IMR-90 (cell line): ENCODE data around the gene ORC1. TPM values are rescaled to one million over a fixed set of nuclear protein-coding genes. Genes with fewer than 3 reads are reported as not detected.

ENCODE experiments used
- ATAC-seq: fragments of 200-7000 bp; cut with Tn5 transposase; 2 replicates; pipeline ENCODE4 v1.9.1; 2020; ENCODE audit warnings: low read depth, mild to moderate bottlenecking, moderate library complexity
- BruUV-seq: library from RNA; stranded (reverse); fragments of 400-500 nt; replicated peaks from 2 replicates; lab custom pipeline; 2021; lab: Mats Ljungman, UMichigan
- CTCF ChIA-PET: fragments of 300-600 bp; formaldehyde crosslinking; extraction: SDS; loops from one replicate; lab custom pipeline; 2021; ENCODE audit warnings: antibody characterized with exemption; lab: Yijun Ruan, JAX
- POLR2A ChIA-PET: fragments of 300-600 bp; sonication (Branson Sonifier 250); formaldehyde crosslinking; loops from one replicate; lab custom pipeline; 2022; ENCODE audit warnings: antibody characterized with exemption; ENCODE audit not compliant: unreplicated experiment; lab: Charles Lee
- DNase-seq: peaks from one replicate; pipeline ENCODE4 v3.0.0; 2013
- H2AFZ ChIP-seq: replicated peaks from 2 replicates; pipeline ENCODE3; 2013; ENCODE audit warnings: low read length, mild to moderate bottlenecking; ENCODE audit not compliant: poor library complexity
- H2AK5ac ChIP-seq: 2 replicates; pipeline ENCODE4 v1.6.1; 2013; ENCODE audit warnings: low read depth, low read length, inconsistent platforms
- H2AK9ac ChIP-seq: replicated peaks from 2 replicates; pipeline ENCODE3; 2013; ENCODE audit warnings: mild to moderate bottlenecking, low read depth, low read length, moderate library complexity; ENCODE audit not compliant: poor library complexity
- H2BK120ac ChIP-seq: 2 replicates; pipeline ENCODE4 v1.6.1; 2013; ENCODE audit warnings: low read depth, low read length, inconsistent platforms
- H2BK15ac ChIP-seq: 3 replicates; pipeline ENCODE4 v1.6.1; 2013; ENCODE audit warnings: low read depth, low read length, inconsistent platforms
- H2BK20ac ChIP-seq: 2 replicates; pipeline ENCODE4 v1.6.1; 2013; ENCODE audit warnings: low read depth, mild to moderate bottlenecking, inconsistent platforms, low read length, moderate library complexity
- H2BK5ac ChIP-seq: 2 replicates; pipeline ENCODE4 v1.6.1; 2013; ENCODE audit warnings: mild to moderate bottlenecking, low read depth, low read length, inconsistent platforms; ENCODE audit not compliant: poor library complexity, severe bottlenecking
- H3K14ac ChIP-seq: replicated peaks from 2 replicates; pipeline ENCODE4 v1.6.1; 2013; ENCODE audit warnings: low read depth, low read length, inconsistent platforms
- H3K18ac ChIP-seq: 2 replicates; pipeline ENCODE4 v1.6.1; 2013; ENCODE audit warnings: low read depth, low read length, control low read depth
- H3K23ac ChIP-seq: 2 replicates; pipeline ENCODE4 v1.6.1; 2013; ENCODE audit warnings: low read depth, low read length, inconsistent platforms
- H3K27ac ChIP-seq: 2 replicates; pipeline ENCODE4 v1.5.1; 2013; ENCODE audit warnings: mild to moderate bottlenecking, control low read depth, low read length; ENCODE audit not compliant: insufficient read depth
- H3K27me3 ChIP-seq: 2 replicates; pipeline ENCODE4 v1.6.1; 2013; ENCODE audit warnings: low read length; ENCODE audit not compliant: control insufficient read depth, insufficient read depth
- H3K36me3 ChIP-seq: 2 replicates; pipeline ENCODE4 v1.6.1; 2013; ENCODE audit warnings: low read length, mixed read lengths; ENCODE audit not compliant: control insufficient read depth, insufficient read depth
- H3K4ac ChIP-seq: 2 replicates; pipeline ENCODE4 v1.6.1; 2013; ENCODE audit warnings: low read depth, low read length, inconsistent platforms
- H3K4me1 ChIP-seq: 2 replicates; pipeline ENCODE4 v1.6.1; 2013; ENCODE audit warnings: low read length, mixed read lengths; ENCODE audit not compliant: control insufficient read depth, insufficient read depth
- H3K4me2 ChIP-seq: 2 replicates; pipeline ENCODE4 v1.6.1; 2013; ENCODE audit warnings: low read depth, mild to moderate bottlenecking, control low read depth, low read length, moderate library complexity
- H3K4me3 ChIP-seq: 2 replicates; pipeline ENCODE4 v1.5.1; 2013; ENCODE audit warnings: low read depth, mild to moderate bottlenecking, control low read depth, low read length, moderate library complexity; ENCODE audit not compliant: insufficient read depth
- H3K56ac ChIP-seq: 2 replicates; pipeline ENCODE4 v1.6.1; 2013; ENCODE audit warnings: low read length, inconsistent platforms; ENCODE audit not compliant: insufficient read depth; ENCODE audit errors: extremely low read depth
- H3K79me1 ChIP-seq, 2 experiments: 2 replicates each; pipeline ENCODE4 v1.6.1; 2013; ENCODE audit warnings: low read length in 2 of 2, inconsistent platforms in 1 of 2, low read depth in 1 of 2
- H3K9ac ChIP-seq: 2 replicates; pipeline ENCODE4 v1.6.1; 2013; ENCODE audit warnings: low read depth, low read length, control low read depth
- H3K9me1 ChIP-seq: 2 replicates; pipeline ENCODE4 v1.6.1; 2013; ENCODE audit warnings: low read length, inconsistent platforms; ENCODE audit not compliant: insufficient read depth
- H3K9me3 ChIP-seq: 2 replicates; pipeline ENCODE4 v1.6.1; 2013; ENCODE audit warnings: low read length; ENCODE audit not compliant: control insufficient read depth, insufficient read depth
- H4K20me1 ChIP-seq: 2 replicates; pipeline ENCODE4 v1.6.1; 2013; ENCODE audit warnings: low read length, inconsistent platforms; ENCODE audit not compliant: insufficient read depth
- H4K5ac ChIP-seq: 2 replicates; pipeline ENCODE4 v1.6.1; 2013; ENCODE audit warnings: mild to moderate bottlenecking, low read depth, low read length, control low read depth
- H4K8ac ChIP-seq, 2 experiments: 2 replicates each; pipeline ENCODE4 v1.6.1; 2013; ENCODE audit warnings: low read depth in 2 of 2, low read length in 2 of 2, control low read depth in 1 of 2, inconsistent platforms in 1 of 2
- H4K91ac ChIP-seq: 2 replicates; pipeline ENCODE4 v1.6.1; 2013; ENCODE audit warnings: low read depth, low read length, inconsistent platforms; ENCODE audit not compliant: insufficient read depth
- BHLHE40 ChIP-seq: fragments of 150-350 bp; IDR thresholded peaks from 2 replicates; pipeline ENCODE4 v1.6.1; 2016; ENCODE audit warnings: mild to moderate bottlenecking, low read depth, low read length
- CEBPB ChIP-seq: IDR thresholded peaks from 2 replicates; pipeline ENCODE4 v1.6.1; 2012; ENCODE audit warnings: low read depth, low read length, improper control_type of control experiment
- CHD1 ChIP-seq: IDR thresholded peaks from 2 replicates; pipeline ENCODE4 v1.6.1; 2012; ENCODE audit warnings: low read depth, low read length, improper control_type of control experiment
- ELK1 ChIP-seq: fragments of 150-350 bp; IDR thresholded peaks from 2 replicates; pipeline ENCODE4 v1.6.1; 2016; ENCODE audit warnings: low read depth, mild to moderate bottlenecking, low read length, moderate library complexity, borderline replicate concordance
- FOS ChIP-seq: fragments of 150-350 bp; IDR thresholded peaks from 2 replicates; pipeline ENCODE4 v1.6.1; 2016; ENCODE audit warnings: low read depth, low read length
- MAFK ChIP-seq: IDR thresholded peaks from 2 replicates; pipeline ENCODE4 v1.6.1; 2012; ENCODE audit warnings: low read depth, low read length, improper control_type of control experiment
- MAZ ChIP-seq: IDR thresholded peaks from 2 replicates; pipeline ENCODE4 v1.6.1; 2012; ENCODE audit warnings: low read depth, mild to moderate bottlenecking, low read length, improper control_type of control experiment, moderate library complexity, borderline replicate concordance
- MXI1 ChIP-seq: IDR thresholded peaks from 2 replicates; pipeline ENCODE4 v1.6.1; 2012; ENCODE audit warnings: low read depth, mild to moderate bottlenecking, low read length, moderate library complexity, borderline replicate concordance
- NFE2L2 ChIP-seq: fragments of 150-350 bp; IDR thresholded peaks from 2 replicates; pipeline ENCODE4 v1.6.1; 2016; ENCODE audit warnings: low read depth, mild to moderate bottlenecking, low read length
- POLR2A ChIP-seq: IDR thresholded peaks from 2 replicates; pipeline ENCODE4 v1.6.1; 2012; ENCODE audit warnings: mild to moderate bottlenecking, low read depth, low read length
- RAD21 ChIP-seq: IDR thresholded peaks from 2 replicates; pipeline ENCODE4 v1.6.1; 2012; ENCODE audit warnings: low read length, improper control_type of control experiment
- RCOR1 ChIP-seq: IDR thresholded peaks from 2 replicates; pipeline ENCODE4 v1.6.1; 2012; ENCODE audit warnings: mild to moderate bottlenecking, low read length, improper control_type of control experiment; ENCODE audit not compliant: insufficient replicate concordance
- RFX5 ChIP-seq: IDR thresholded peaks from 2 replicates; pipeline ENCODE4 v1.8.0; 2012; ENCODE audit warnings: low read depth, mild to moderate bottlenecking, low read length, moderate library complexity
- SMC3 ChIP-seq: fragments of 150-350 bp; IDR thresholded peaks from 2 replicates; pipeline ENCODE4 v1.6.1; 2016; ENCODE audit warnings: low read depth, mild to moderate bottlenecking, antibody characterized with exemption, low read length, moderate library complexity
- USF2 ChIP-seq: fragments of 150-350 bp; IDR thresholded peaks from 2 replicates; pipeline ENCODE4 v1.6.1; 2017; ENCODE audit warnings: mild to moderate bottlenecking, antibody characterized with exemption, low read length, low read depth
- WGBS, 2 experiments: methylation state at CpG; one replicate each; pipeline versions ENCODE4 v1.1.5 to v1.1.7; 2013; ENCODE audit warnings: missing lambda C conversion rate in 2 of 2; ENCODE audit not compliant: insufficient read length in 1 of 2; ENCODE audit errors: extremely low coverage in 2 of 2; 5-methylcytosine and 5-hydroxymethylcytosine counted together
- dilution Hi-C: fragments of 300-500 bp; cut with HindIII; formaldehyde crosslinking; loops from one replicate; pipeline ENCODE4 v1.14.3; 2018; ENCODE audit warnings: low sequenced_read_pairs; ENCODE audit not compliant: unreplicated experiment
- in situ Hi-C: fragments of 300-500 bp; cut with MboI; formaldehyde crosslinking; loops from 3 replicates; pipeline ENCODE4 v1.14.3; 2019; ENCODE audit warnings: low sequenced_read_pairs, inconsistent platforms, mixed read lengths
- intact Hi-C: fragments of 100-400 bp; cut with micrococcal nuclease; formaldehyde crosslinking; loops from 2 replicates; pipeline ENCODE4 v1.10.0; 2022
- polyA plus RNA-seq, 3 experiments: library from polyadenylated mRNA; depleted of rRNA; stranded (reverse); fragments of >200 nt; gene quantifications; 2 replicates each; pipeline ENCODE4 v1.2.3, GENCODE V29; 2012; ENCODE audit warnings: low replicate concordance in 1 of 3
- total RNA-seq: library from RNA; depleted of rRNA; stranded (reverse); fragments of >200 nt; gene quantifications from 2 replicates; pipeline ENCODE4 v1.2.3, GENCODE V29; 2012
- TF ChIP-seq, protein P1 (sequence below): conservative IDR thresholded peaks from 2 replicates; pipeline ENCODE4 v1.5.1; 2012; ENCODE audit warnings: mild to moderate bottlenecking, low read depth, low read length, improper control_type of control experiment

The ORC1 gene
- total and polyA plus RNA-seq, 2 of the 4 experiments (the other 2 are of a cell fraction): 6.3 to 10.6 TPM

DNA sequence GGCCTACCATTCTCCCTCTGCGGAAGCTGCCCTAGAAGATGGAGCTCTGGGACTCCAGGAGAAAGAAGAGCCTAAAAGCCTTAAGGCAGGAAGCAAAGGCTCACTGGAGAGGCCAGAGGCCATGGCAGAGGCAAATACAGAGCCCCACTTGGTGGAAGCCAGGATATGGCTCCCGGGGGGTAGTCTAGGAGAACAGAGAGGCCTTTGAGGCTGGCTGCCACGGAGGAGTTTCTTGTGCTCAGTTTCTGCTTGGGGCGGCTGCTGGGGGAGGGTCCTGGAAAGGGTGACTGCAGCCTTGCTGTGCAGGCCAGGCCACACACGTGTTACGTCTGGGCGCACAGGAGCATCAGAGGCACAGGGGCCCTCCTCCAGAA, 43.6 kb downstream of the ORC1 start:
- intact Hi-C loops: no loop called here

More for the DNA sequence above, 43.6 kb downstream of the ORC1 start:
- H4K20me1 ChIP-seq: peaks cover 12% of the 10 kb centered on the region; the same call in 1 of the 2 replicates
- H2AK5ac ChIP-seq: no peak overlapping the region
- H2BK120ac ChIP-seq: no peak overlapping the region
- H3K4me3 ChIP-seq: no peak overlapping the region
- no peak overlapping the region for H3K18ac ChIP-seq
- H3K9me3 ChIP-seq: no peaks in the 10 kb centered on the region
- H3K36me3 ChIP-seq: peaks cover 73% of the 10 kb centered on the region
- H2BK20ac ChIP-seq: no peak overlapping the region
- DNase-seq (no peak), ATAC-seq (no peak)
- no peak overlapping the region for H3K23ac ChIP-seq
- H3K4me2 ChIP-seq: no peak overlapping the region
- TF ChIP-seq ELK1 (no peak), USF2 (no peak), MAZ (no peak), CHD1 (no peak), RAD21 (no peak), POLR2A (no peak), FOS (no peak), RCOR1 (no peak), BHLHE40 (no peak), RFX5 (no peak), NFE2L2 (no peak), SMC3 (no peak), CEBPB (no peak), MXI1 (no peak), MAFK (no peak)
- TF ChIP-seq, protein P1, sequence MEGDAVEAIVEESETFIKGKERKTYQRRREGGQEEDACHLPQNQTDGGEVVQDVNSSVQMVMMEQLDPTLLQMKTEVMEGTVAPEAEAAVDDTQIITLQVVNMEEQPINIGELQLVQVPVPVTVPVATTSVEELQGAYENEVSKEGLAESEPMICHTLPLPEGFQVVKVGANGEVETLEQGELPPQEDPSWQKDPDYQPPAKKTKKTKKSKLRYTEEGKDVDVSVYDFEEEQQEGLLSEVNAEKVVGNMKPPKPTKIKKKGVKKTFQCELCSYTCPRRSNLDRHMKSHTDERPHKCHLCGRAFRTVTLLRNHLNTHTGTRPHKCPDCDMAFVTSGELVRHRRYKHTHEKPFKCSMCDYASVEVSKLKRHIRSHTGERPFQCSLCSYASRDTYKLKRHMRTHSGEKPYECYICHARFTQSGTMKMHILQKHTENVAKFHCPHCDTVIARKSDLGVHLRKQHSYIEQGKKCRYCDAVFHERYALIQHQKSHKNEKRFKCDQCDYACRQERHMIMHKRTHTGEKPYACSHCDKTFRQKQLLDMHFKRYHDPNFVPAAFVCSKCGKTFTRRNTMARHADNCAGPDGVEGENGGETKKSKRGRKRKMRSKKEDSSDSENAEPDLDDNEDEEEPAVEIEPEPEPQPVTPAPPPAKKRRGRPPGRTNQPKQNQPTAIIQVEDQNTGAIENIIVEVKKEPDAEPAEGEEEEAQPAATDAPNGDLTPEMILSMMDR: no peak
- no peak overlapping the region for H2AK9ac ChIP-seq
- H4K8ac ChIP-seq: no peak overlapping the region
- no peak overlapping the region for H4K5ac ChIP-seq
- H3K14ac ChIP-seq: no peak overlapping the region
- no peak overlapping the region for H4K91ac ChIP-seq
- H3K56ac ChIP-seq: no peak overlapping the region
- dilution Hi-C loops: no loop called here
- H3K9ac ChIP-seq: no peak overlapping the region
- BruUV-seq: no TSS peak
- ChIA-PET CTCF (no interaction called here), POLR2A (no interaction called here)
- H3K4me1 ChIP-seq: peaks cover 7% of the 10 kb centered on the region
- H3K27me3 ChIP-seq: no peaks in the 10 kb centered on the region
- H2AFZ ChIP-seq: no peak overlapping the region
- H3K79me1 ChIP-seq: peaks cover 27 to 42% of the 10 kb centered on the region in 2 experiments
- in situ Hi-C loops: no loop called here
- no peak overlapping the region for H2BK15ac ChIP-seq
- no peak overlapping the region for H2BK5ac ChIP-seq
- 100% methylated on average over 4 of the region's 7 CpGs; no CpG with 5 or more reads in 1 of the 2 experiments for WGBS, 2 experiments
- H3K27ac ChIP-seq: no peak overlapping the region
- H3K9me1 ChIP-seq: peaks cover 15% of the 10 kb centered on the region
- H3K4ac ChIP-seq: no peak overlapping the region
